Cardiac fibroblast (primary cell): Measurements from ENCODE around the gene SKAP1.

ENCODE experiments used
- DNase-seq, 2 donors: peaks; one replicate each; pipeline versions ENCODE4 v3.0.0 to v3.0.0-alpha.2; 2010; ENCODE audit warnings: low read depth in 2 of 2
- H3K4me3 ChIP-seq, 2 donors: replicated peaks in 1 of 2; 1 replicate in 1 of 2; 2 replicates in 1 of 2; pipeline ENCODE4 v1.5.1; 2011; ENCODE audit warnings: low read depth in 2 of 2, low read length in 2 of 2, mild to moderate bottlenecking in 2 of 2, moderate library complexity in 1 of 2
- CTCF ChIP-seq: IDR thresholded peaks from one replicate; pipeline ENCODE4 v1.5.1; 2011; ENCODE audit warnings: low read depth, mild to moderate bottlenecking, low read length, inconsistent platforms

Gene SKAP1

GRCh38 chr17:48269209-48269608, 160.8 kb downstream of the SKAP1 start:
- no peak overlapping the region for H3K4me3 ChIP-seq
- no peak for TF ChIP-seq CTCF
- no peak for DNase-seq

GRCh38 chr17:48263731-48264035, 166.3 kb downstream of the SKAP1 start:
- DNase-seq: no peak
- TF ChIP-seq CTCF: no peak
- no peak overlapping the region for H3K4me3 ChIP-seq

GRCh38 chr17:48262982-48263730, 166.9 kb downstream of the SKAP1 start:
- TF ChIP-seq CTCF: peak; percentile 48
- H3K4me3 ChIP-seq: no peak overlapping the region
- DNase-seq: peak; percentile 22 to 36

GRCh38 chr17:48261297-48261880, 168.6 kb downstream of the SKAP1 start:
- peak; percentile 48 for TF ChIP-seq CTCF
- peak in 1 of 2 donors; percentile 38 for DNase-seq
- H3K4me3 ChIP-seq: no peak overlapping the region

- DNase-seq: peak; percentile 51 to 57
- H3K4me3 ChIP-seq: no peak overlapping the region
- peak; percentile 54 for TF ChIP-seq CTCF
These were observed 170.2 kb downstream of the SKAP1 start for GRCh38 chr17:48259694-48260291.

- no peak for DNase-seq
- H3K4me3 ChIP-seq: no peak overlapping the region
- TF ChIP-seq CTCF: no peak
These were observed 171.7 kb downstream of the SKAP1 start for GRCh38 chr17:48258331-48258730.
